HFF-Myc (cell line): Measurements from ENCODE around the gene SLC38A8.

Experiments
- DNase-seq: peaks from one replicate; pipeline ENCODE4 v3.0.0-alpha.2; 2011; ENCODE audit warnings: low read depth; ENCODE audit errors: extremely low read depth
- H3K4me3 ChIP-seq: replicated peaks from 2 replicates; pipeline ENCODE4 v1.5.1; 2011; ENCODE audit warnings: low read depth, mild to moderate bottlenecking, control low read depth, low read length
- TF ChIP-seq, protein P1 (sequence below): IDR thresholded peaks from 2 replicates; pipeline ENCODE4 v1.5.1; 2012; ENCODE audit warnings: mild to moderate bottlenecking, low read depth, low read length, control low read depth; ENCODE audit errors: missing control alignments

Gene SLC38A8

DNA sequence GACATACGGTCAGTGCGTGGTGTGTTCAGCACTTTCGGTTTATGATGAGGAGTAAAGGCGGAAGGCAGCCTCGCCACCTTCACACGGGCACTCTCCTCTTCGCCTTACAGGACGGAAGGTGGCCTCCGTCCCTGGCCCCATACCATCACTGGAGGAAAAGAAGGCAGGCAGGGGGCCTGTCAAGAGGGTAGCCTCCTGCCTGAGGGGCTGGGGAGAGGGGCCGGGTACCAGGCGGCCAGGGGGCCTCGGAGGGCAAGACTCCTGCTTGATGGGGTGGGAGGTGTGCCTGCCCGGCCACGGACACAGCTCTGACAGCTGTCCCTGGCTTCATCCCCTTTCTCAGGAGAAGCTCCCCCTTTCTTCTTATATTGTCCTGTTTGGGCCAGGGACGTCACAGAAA is 15.6 kb upstream of the SLC38A8 start:
- DNase-seq = no peak
- H3K4me3 ChIP-seq = no peak overlapping the region
- TF ChIP-seq, protein P1, sequence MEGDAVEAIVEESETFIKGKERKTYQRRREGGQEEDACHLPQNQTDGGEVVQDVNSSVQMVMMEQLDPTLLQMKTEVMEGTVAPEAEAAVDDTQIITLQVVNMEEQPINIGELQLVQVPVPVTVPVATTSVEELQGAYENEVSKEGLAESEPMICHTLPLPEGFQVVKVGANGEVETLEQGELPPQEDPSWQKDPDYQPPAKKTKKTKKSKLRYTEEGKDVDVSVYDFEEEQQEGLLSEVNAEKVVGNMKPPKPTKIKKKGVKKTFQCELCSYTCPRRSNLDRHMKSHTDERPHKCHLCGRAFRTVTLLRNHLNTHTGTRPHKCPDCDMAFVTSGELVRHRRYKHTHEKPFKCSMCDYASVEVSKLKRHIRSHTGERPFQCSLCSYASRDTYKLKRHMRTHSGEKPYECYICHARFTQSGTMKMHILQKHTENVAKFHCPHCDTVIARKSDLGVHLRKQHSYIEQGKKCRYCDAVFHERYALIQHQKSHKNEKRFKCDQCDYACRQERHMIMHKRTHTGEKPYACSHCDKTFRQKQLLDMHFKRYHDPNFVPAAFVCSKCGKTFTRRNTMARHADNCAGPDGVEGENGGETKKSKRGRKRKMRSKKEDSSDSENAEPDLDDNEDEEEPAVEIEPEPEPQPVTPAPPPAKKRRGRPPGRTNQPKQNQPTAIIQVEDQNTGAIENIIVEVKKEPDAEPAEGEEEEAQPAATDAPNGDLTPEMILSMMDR = no peak

DNA sequence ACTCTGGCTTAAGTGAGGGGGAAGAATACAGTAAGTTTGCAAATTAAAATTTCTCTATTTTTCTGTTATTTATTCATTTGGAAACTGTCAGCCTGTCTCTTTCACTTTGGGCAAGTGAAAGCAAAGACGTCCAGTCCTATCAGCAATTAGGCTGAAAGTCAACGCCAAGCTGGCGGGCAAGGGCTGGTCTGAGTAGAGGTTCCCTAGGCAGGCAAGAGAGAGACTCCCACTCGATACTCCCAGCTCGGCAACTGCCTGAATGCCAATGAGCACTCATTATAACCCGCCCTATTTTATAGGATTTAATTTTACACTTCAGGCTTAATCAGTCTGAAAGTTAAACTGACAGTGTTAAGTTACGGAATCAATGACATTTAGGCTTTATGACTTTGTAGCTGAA is 14.3 kb upstream of the SLC38A8 start:
- DNase-seq = no peak
- TF ChIP-seq, protein P1 = no peak
- no peak overlapping the region for H3K4me3 ChIP-seq

DNA sequence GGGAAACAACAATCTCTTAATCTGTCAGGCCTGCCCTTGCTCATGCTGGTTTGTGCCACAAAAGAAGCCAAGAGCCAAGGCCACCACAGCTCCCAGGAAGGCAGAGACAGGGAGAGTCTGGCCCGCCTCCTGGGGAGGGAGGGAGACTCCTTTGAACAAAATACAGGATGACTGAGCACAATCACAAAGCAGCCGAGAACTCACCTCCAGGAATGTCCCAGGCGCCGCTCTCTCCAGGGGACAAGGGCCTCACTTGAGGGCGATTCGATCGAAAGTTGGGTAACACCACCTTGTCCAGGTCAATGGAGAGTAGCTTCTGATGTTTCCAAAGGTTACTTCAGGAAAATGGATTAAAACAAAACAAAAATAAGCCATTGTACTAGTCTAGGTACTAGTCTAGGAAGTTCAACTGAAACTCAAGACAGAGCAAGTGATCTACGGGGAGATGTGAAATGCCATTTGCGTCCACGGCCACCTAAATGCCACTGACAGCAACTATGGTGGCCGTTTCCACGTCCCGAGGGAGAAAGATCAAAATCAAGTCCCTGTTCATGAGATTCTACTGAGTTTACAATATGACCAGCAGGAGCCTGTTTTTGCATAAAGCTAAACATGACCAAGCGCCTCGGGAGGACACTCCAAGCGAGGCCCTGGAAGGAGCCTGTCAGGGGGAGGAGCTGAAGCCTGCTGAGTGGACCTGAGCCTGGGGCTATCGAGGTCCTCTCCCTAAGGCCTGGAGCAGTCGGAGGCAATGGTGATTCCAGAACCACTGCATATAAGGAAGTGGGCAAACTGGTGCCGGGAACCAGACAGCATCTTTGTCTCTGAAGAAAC is 13.4 kb upstream of the SLC38A8 start:
- no peak overlapping the region for H3K4me3 ChIP-seq
- no peak for DNase-seq
- TF ChIP-seq, protein P1 = no peak

DNA sequence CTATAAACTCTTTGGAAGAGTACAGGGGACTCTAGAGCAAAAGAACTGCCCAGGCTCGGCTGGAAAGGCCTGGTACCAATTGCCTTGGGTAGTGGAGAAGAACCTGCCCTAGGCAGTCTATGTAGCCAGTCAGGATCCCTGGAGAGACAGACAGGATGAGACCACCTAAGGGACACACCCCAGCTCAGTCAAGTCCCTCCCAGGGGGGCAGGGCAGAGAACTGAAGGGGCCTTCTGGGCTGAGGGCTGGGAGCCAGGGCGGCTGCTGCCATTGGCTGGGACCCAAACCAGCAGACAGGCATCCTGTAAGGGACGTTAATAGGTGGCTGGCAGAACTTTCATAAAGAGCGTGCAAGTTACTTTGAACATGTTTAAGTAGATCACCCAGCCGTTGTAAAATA is 12.8 kb upstream of the SLC38A8 start:
- TF ChIP-seq, protein P1 = no peak
- no peak for DNase-seq
- H3K4me3 ChIP-seq = no peak overlapping the region

DNA sequence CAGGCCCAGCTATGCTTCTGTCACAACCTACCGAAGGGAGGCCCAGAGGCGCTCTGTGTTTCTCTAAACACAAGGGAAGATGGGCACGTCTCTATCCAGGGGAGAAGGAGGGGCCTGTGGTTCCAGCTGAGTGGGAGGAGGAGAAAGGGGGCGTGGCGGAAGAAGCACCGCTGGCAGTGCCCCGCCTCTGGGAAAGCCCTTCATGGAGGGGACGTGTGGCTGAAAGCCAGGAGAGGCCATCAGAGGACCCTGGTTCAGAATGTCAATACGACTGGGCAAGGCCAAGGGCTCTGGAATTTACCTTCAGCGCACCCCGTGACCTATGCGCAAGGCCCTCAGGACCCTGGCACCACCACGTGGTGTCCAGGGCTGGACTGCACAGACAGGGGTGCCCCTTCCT is 12.3 kb upstream of the SLC38A8 start:
- no peak overlapping the region for H3K4me3 ChIP-seq
- DNase-seq = no peak
- TF ChIP-seq, protein P1 = no peak

DNA sequence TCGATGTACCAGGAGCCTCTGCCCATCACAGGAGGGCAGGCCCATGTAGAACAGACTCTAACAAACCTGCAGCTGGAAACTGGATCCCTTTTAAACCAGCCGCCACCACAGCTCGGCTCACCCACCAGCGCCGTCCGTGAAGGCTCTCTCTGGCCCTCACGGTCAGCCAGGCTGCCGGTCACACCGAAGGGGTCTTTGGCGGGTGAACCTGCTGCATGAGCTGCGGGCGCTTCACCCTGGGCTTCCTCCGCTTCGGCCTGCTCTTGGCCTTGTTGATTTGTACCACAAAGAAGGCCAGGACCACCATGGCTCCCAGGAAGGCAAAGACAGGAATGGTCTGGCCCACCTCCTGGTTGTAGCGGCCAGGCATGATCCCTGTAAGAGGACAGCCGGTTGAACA is 11.7 kb upstream of the SLC38A8 start:
- no peak overlapping the region for H3K4me3 ChIP-seq
- no peak for DNase-seq
- TF ChIP-seq, protein P1 = no peak
